ENCODE data around the gene APOF. TPM values are rescaled to one million over a fixed set of nuclear protein-coding genes. Genes with fewer than 3 reads are reported as not detected.
"Not testable (repeated sequence)": the region's sequence is repeated elsewhere in the genome, so short reads cannot be mapped to it uniquely, and the experiment has no call there.

APOF gene
- total and polyA plus RNA-seq, 2 of the 13 experiments (the other 11 are each of a cell fraction or from before 2014, with no cell fraction given), result 3.3 to 23.9 TPM

- H3K9ac ChIP-seq (ENCODE audit: insufficient read depth, low read depth, low read length); DNase-seq (ENCODE audit: low spot score); FAIRE-seq; H3K9me3 ChIP-seq (ENCODE audit: low read length); H3K4me3 ChIP-seq (replicated peaks in 1 of 3; ENCODE audit: insufficient read depth in 1 of 3, low read depth in 2 of 3, low read length in 3 of 3); intact Hi-C loops (cut with micrococcal nuclease; ENCODE audit: unreplicated experiment); H4K20me1 ChIP-seq (ENCODE audit: insufficient read depth, low read length); ATAC-seq; H3K79me2 ChIP-seq (ENCODE audit: insufficient read depth, low read length); H3K27me3 ChIP-seq (ENCODE audit: control insufficient read depth in 1 of 2, insufficient read depth in 2 of 2, low read length in 2 of 2); in situ Hi-C loops (cut with HindIII; ENCODE audit: extremely low pct_ligation_motif_present, low pct_unique_long_range_greater_than_20kb); H2AFZ ChIP-seq (ENCODE audit: low read length); H3K27ac ChIP-seq (ENCODE audit: extremely low read length, insufficient read depth, low read length); BruUV-seq (replicated peaks); H3K4me2 ChIP-seq (ENCODE audit: low read depth, low read length); CTCF ChIA-PET (ENCODE audit: low intra/inter-chr PET ratio, low total read pairs): not testable (repeated sequence)
- peak; percentile 35; the same call in 1 of the 2 replicates for TF ChIP-seq ZNF121 (CRISPR knock-in tag; IDR thresholded peaks at IDR 0.05)
- H3K36me3 ChIP-seq (replicated peaks in 1 of 2; ENCODE audit: control insufficient read depth in 1 of 2, insufficient read depth in 2 of 2, low read length in 2 of 2), result peaks cover 5 to 31% of the 10 kb centered on the region in 2 experiments
- H3K4me1 ChIP-seq (ENCODE audit: insufficient read depth, low read length), result peaks cover 36% of the 10 kb centered on the region
- WGBS (ENCODE audit: low lambda C conversion rate), result 100% methylated on average over 2 of the region's 2 CpGs
- POLR2A ChIA-PET, result interaction anchor here (0.7 to 2.6 kb wide), 4 partner anchors 9 to 122 kb away, joined by 3 to 22 read pairs (median 4); partner anchors contain the start of gene STAT2
Observed at GRCh38 chr12:56342290-56342689, 20.4 kb downstream of the APOF start.

- DNase-seq (ENCODE audit: low spot score), result no peak
- Histone ChIP-seq H3K9me3 (ENCODE audit: low read length) (no peaks in the 10 kb centered on the region), H3K4me1 (ENCODE audit: insufficient read depth, low read length) (peaks cover 36% of the 10 kb centered on the region), H4K20me1 (ENCODE audit: insufficient read depth, low read length) (no peaks in the 10 kb centered on the region), H3K36me3 (replicated peaks in 1 of 2; ENCODE audit: control insufficient read depth in 1 of 2, insufficient read depth in 2 of 2, low read length in 2 of 2) (peaks cover 4 to 27% of the 10 kb centered on the region in 2 experiments), H3K27ac (ENCODE audit: extremely low read length, insufficient read depth, low read length) (peak overlapping the region; percentile 43), H3K9ac (ENCODE audit: insufficient read depth, low read depth, low read length) (no peak overlapping the region), H2AFZ (ENCODE audit: low read length) (no peak overlapping the region), H3K4me2 (ENCODE audit: low read depth, low read length) (no peak overlapping the region), H3K79me2 (ENCODE audit: insufficient read depth, low read length) (no peaks in the 10 kb centered on the region), H3K4me3 (replicated peaks in 1 of 3; ENCODE audit: insufficient read depth in 1 of 3, low read depth in 2 of 3, low read length in 3 of 3) (no peak overlapping the region), H3K27me3 (ENCODE audit: control insufficient read depth in 1 of 2, insufficient read depth in 2 of 2, low read length in 2 of 2) (no peaks in the 10 kb centered on the region)
- no TSS peak for BruUV-seq (replicated peaks)
- in situ Hi-C loops (cut with HindIII; ENCODE audit: extremely low pct_ligation_motif_present, low pct_unique_long_range_greater_than_20kb), result no loop called here
- intact Hi-C loops (cut with micrococcal nuclease; ENCODE audit: unreplicated experiment), result no loop called here
- WGBS (ENCODE audit: low lambda C conversion rate), result 13% methylated on average over 1 of the region's 1 CpG
- no peak for FAIRE-seq
- POLR2A ChIA-PET, result interaction anchor here (0.6 to 2.6 kb wide), 5 partner anchors 17 to 123 kb away, joined by 3 to 22 read pairs (median 3); partner anchors contain the start of genes CNPY2 and STAT2
- TF ChIP-seq NR0B2 (CRISPR knock-in tag; IDR thresholded peaks at IDR 0.05) (no peak), CREM (IDR thresholded peaks at IDR 0.05) (no peak), CREM (CRISPR knock-in tag; IDR thresholded peaks at IDR 0.05) (no peak), ZNF543 (CRISPR knock-in tag; IDR thresholded peaks at IDR 0.05) (no peak), FOSL2 (CRISPR knock-in tag; IDR thresholded peaks at IDR 0.05) (no peak), ZNF7 (CRISPR knock-in tag; IDR thresholded peaks at IDR 0.05) (no peak), NR2C2 (CRISPR knock-in tag; IDR thresholded peaks at IDR 0.05; ENCODE audit: borderline replicate concordance) (no peak), TEAD3 (CRISPR knock-in tag; optimal IDR thresholded peaks at IDR 0.05; ENCODE audit: borderline replicate concordance) (no peak), SP4 (CRISPR knock-in tag; IDR thresholded peaks at IDR 0.05) (no peak), ZKSCAN5 (CRISPR knock-in tag; IDR thresholded peaks at IDR 0.05) (no peak), AKAP8 (CRISPR knock-in tag; IDR thresholded peaks at IDR 0.05) (no peak), MTERF4 (CRISPR knock-in tag; IDR thresholded peaks at IDR 0.05) (no peak)
- CTCF ChIA-PET (ENCODE audit: low intra/inter-chr PET ratio, low total read pairs), result no interaction called here
- ATAC-seq, result no peak
Observed at GRCh38 chr12:56341616-56342015, 21.0 kb downstream of the APOF start.
